ENCODE measurements around the gene RPL37.

Gene RPL37

GRCh38 chr5:40784916-40785315, 50.1 kb downstream of the RPL37 start:
- no peak overlapping the region for H3K4me3 ChIP-seq (ENCODE audit: low read length in 2 of 2)
- H3K9me3 ChIP-seq (replicated peaks in 1 of 2; ENCODE audit: control insufficient read depth in 2 of 2, insufficient read depth in 1 of 2, low read depth in 1 of 2, low read length in 2 of 2) = peaks cover 0 to 18% of the 10 kb centered on the region in 2 donors
- H3K18ac ChIP-seq (ENCODE audit: low read length) = no peak overlapping the region
- no peak overlapping the region for H2AFZ ChIP-seq (ENCODE audit: low read length)
- H3K4me1 ChIP-seq (ENCODE audit: control insufficient read depth in 2 of 2, insufficient read depth in 1 of 2, low read depth in 1 of 2, low read length in 2 of 2) = no peaks in the 10 kb centered on the region
- H2BK120ac ChIP-seq (ENCODE audit: low read depth, low read length) = no peak overlapping the region
- no peak overlapping the region for H3K27ac ChIP-seq (replicated peaks; ENCODE audit: low read length)
- no CpG with 5 or more reads among the region's 1 CpG for WGBS, 2 donors (ENCODE audit: extremely low coverage in 2 of 2, insufficient read length in 2 of 2, insufficient replicate concordance in 1 of 2)
- no peak for DNase-seq (ENCODE audit: low spot score)
- no peak overlapping the region for H2AK5ac ChIP-seq (ENCODE audit: low read depth, low read length)
- H4K91ac ChIP-seq (ENCODE audit: low read depth, low read length, poor library complexity) = no peak overlapping the region
- H3K79me1 ChIP-seq (ENCODE audit: low read depth, low read length) = peaks cover 6% of the 10 kb centered on the region
- no peak overlapping the region for H3K9ac ChIP-seq (ENCODE audit: low read depth, low read length, poor library complexity)
- no peak overlapping the region for H3K4ac ChIP-seq (ENCODE audit: low read length)
- H2BK5ac ChIP-seq (ENCODE audit: low read length) = no peak overlapping the region
- H2BK12ac ChIP-seq (ENCODE audit: low read length) = no peak overlapping the region
- no peak overlapping the region for H2BK15ac ChIP-seq (ENCODE audit: low read length)
- H4K8ac ChIP-seq (ENCODE audit: low read depth, low read length) = no peak overlapping the region
- no peak overlapping the region for H3K14ac ChIP-seq (ENCODE audit: low read length)
- peaks cover 0 to 6% of the 10 kb centered on the region in 2 donors for H3K36me3 ChIP-seq (replicated peaks in 1 of 2; ENCODE audit: control insufficient read depth in 2 of 2, insufficient read depth in 2 of 2, low read length in 2 of 2)
- no peak overlapping the region for H3K23ac ChIP-seq (ENCODE audit: low read depth, low read length, poor library complexity)
- no peak overlapping the region for H3K4me2 ChIP-seq (ENCODE audit: insufficient read depth, low read length, poor library complexity, severe bottlenecking)
- no peaks in the 10 kb centered on the region for H3K27me3 ChIP-seq (ENCODE audit: control insufficient read depth in 3 of 3, insufficient read depth in 3 of 3, low read depth in 1 of 3, low read length in 3 of 3)

- Histone ChIP-seq H3K4ac (ENCODE audit: low read length) (no peak overlapping the region), H3K14ac (ENCODE audit: low read length) (no peak overlapping the region), H3K4me1 (ENCODE audit: control insufficient read depth in 2 of 2, insufficient read depth in 1 of 2, low read depth in 1 of 2, low read length in 2 of 2) (no peaks in the 10 kb centered on the region), H3K9me3 (replicated peaks in 1 of 2; ENCODE audit: control insufficient read depth in 2 of 2, insufficient read depth in 1 of 2, low read depth in 1 of 2, low read length in 2 of 2) (peaks cover 0 to 14% of the 10 kb centered on the region in 2 donors), H3K27me3 (ENCODE audit: control insufficient read depth in 3 of 3, insufficient read depth in 3 of 3, low read depth in 1 of 3, low read length in 3 of 3) (no peaks in the 10 kb centered on the region), H3K4me2 (ENCODE audit: insufficient read depth, low read length, poor library complexity, severe bottlenecking) (no peak overlapping the region), H2BK120ac (ENCODE audit: low read depth, low read length) (no peak overlapping the region), H2AK5ac (ENCODE audit: low read depth, low read length) (no peak overlapping the region), H3K4me3 (ENCODE audit: low read length in 2 of 2) (no peak overlapping the region), H4K8ac (ENCODE audit: low read depth, low read length) (no peak overlapping the region), H3K23ac (ENCODE audit: low read depth, low read length, poor library complexity) (no peak overlapping the region), H3K27ac (replicated peaks; ENCODE audit: low read length) (no peak overlapping the region), H4K91ac (ENCODE audit: low read depth, low read length, poor library complexity) (no peak overlapping the region), H2BK12ac (ENCODE audit: low read length) (no peak overlapping the region), H3K36me3 (replicated peaks in 1 of 2; ENCODE audit: control insufficient read depth in 2 of 2, insufficient read depth in 2 of 2, low read length in 2 of 2) (peaks cover 0 to 3% of the 10 kb centered on the region in 2 donors), H2BK15ac (ENCODE audit: low read length) (no peak overlapping the region), H3K9ac (ENCODE audit: low read depth, low read length, poor library complexity) (no peak overlapping the region), H3K79me1 (ENCODE audit: low read depth, low read length) (peaks cover 6% of the 10 kb centered on the region), H2BK5ac (ENCODE audit: low read length) (no peak overlapping the region), H3K18ac (ENCODE audit: low read length) (no peak overlapping the region), H2AFZ (ENCODE audit: low read length) (no peak overlapping the region)
- DNase-seq (ENCODE audit: low spot score) = no peak
- WGBS, 2 donors (ENCODE audit: extremely low coverage in 2 of 2, insufficient read length in 2 of 2, insufficient replicate concordance in 1 of 2) = 100% methylated on average over 1 of the region's 1 CpG; no CpG with 5 or more reads in 1 of the 2 donors
Measured at GRCh38 chr5:40784027-40784653, 50.9 kb downstream of the RPL37 start.

GRCh38 chr5:40781843-40782409, 53.1 kb downstream of the RPL37 start:
- Histone ChIP-seq H3K27ac (replicated peaks; ENCODE audit: low read length) (no peak overlapping the region), H2AFZ (ENCODE audit: low read length) (no peak overlapping the region), H3K27me3 (ENCODE audit: control insufficient read depth in 3 of 3, insufficient read depth in 3 of 3, low read depth in 1 of 3, low read length in 3 of 3) (no peaks in the 10 kb centered on the region), H3K4me3 (ENCODE audit: low read length in 2 of 2) (no peak overlapping the region), H3K23ac (ENCODE audit: low read depth, low read length, poor library complexity) (no peak overlapping the region), H4K91ac (ENCODE audit: low read depth, low read length, poor library complexity) (no peak overlapping the region), H3K4me2 (ENCODE audit: insufficient read depth, low read length, poor library complexity, severe bottlenecking) (no peak overlapping the region), H3K4me1 (ENCODE audit: control insufficient read depth in 2 of 2, insufficient read depth in 1 of 2, low read depth in 1 of 2, low read length in 2 of 2) (no peaks in the 10 kb centered on the region), H3K4ac (ENCODE audit: low read length) (no peak overlapping the region), H2BK5ac (ENCODE audit: low read length) (no peak overlapping the region), H3K36me3 (replicated peaks in 1 of 2; ENCODE audit: control insufficient read depth in 2 of 2, insufficient read depth in 2 of 2, low read length in 2 of 2) (peaks cover 0 to 5% of the 10 kb centered on the region in 2 donors), H3K79me1 (ENCODE audit: low read depth, low read length) (peaks cover 2% of the 10 kb centered on the region), H3K18ac (ENCODE audit: low read length) (no peak overlapping the region), H2BK12ac (ENCODE audit: low read length) (no peak overlapping the region), H4K8ac (ENCODE audit: low read depth, low read length) (no peak overlapping the region), H2BK15ac (ENCODE audit: low read length) (no peak overlapping the region), H3K9me3 (replicated peaks in 1 of 2; ENCODE audit: control insufficient read depth in 2 of 2, insufficient read depth in 1 of 2, low read depth in 1 of 2, low read length in 2 of 2) (peaks cover 0 to 3% of the 10 kb centered on the region in 2 donors), H3K9ac (ENCODE audit: low read depth, low read length, poor library complexity) (no peak overlapping the region), H2AK5ac (ENCODE audit: low read depth, low read length) (no peak overlapping the region), H3K14ac (ENCODE audit: low read length) (no peak overlapping the region), H2BK120ac (ENCODE audit: low read depth, low read length) (no peak overlapping the region)
- no peak for DNase-seq (ENCODE audit: low spot score)

- H3K27me3 ChIP-seq (ENCODE audit: control insufficient read depth in 3 of 3, insufficient read depth in 3 of 3, low read depth in 1 of 3, low read length in 3 of 3) = no peaks in the 10 kb centered on the region
- H3K36me3 ChIP-seq (replicated peaks in 1 of 2; ENCODE audit: control insufficient read depth in 2 of 2, insufficient read depth in 2 of 2, low read length in 2 of 2) = peaks cover 1 to 14% of the 10 kb centered on the region in 2 donors
- H2BK5ac ChIP-seq (ENCODE audit: low read length) = no peak overlapping the region
- peaks cover 2% of the 10 kb centered on the region for H3K79me1 ChIP-seq (ENCODE audit: low read depth, low read length)
- no peak overlapping the region for H2BK120ac ChIP-seq (ENCODE audit: low read depth, low read length)
- H3K4me3 ChIP-seq (ENCODE audit: low read length in 2 of 2) = no peak overlapping the region
- no peak overlapping the region for H3K23ac ChIP-seq (ENCODE audit: low read depth, low read length, poor library complexity)
- no peaks in the 10 kb centered on the region for H3K9me3 ChIP-seq (replicated peaks in 1 of 2; ENCODE audit: control insufficient read depth in 2 of 2, insufficient read depth in 1 of 2, low read depth in 1 of 2, low read length in 2 of 2)
- no peak overlapping the region for H3K4ac ChIP-seq (ENCODE audit: low read length)
- H3K18ac ChIP-seq (ENCODE audit: low read length) = no peak overlapping the region
- no peak for DNase-seq (ENCODE audit: low spot score)
- no peak overlapping the region for H4K91ac ChIP-seq (ENCODE audit: low read depth, low read length, poor library complexity)
- WGBS, 2 donors (ENCODE audit: extremely low coverage in 2 of 2, insufficient read length in 2 of 2, insufficient replicate concordance in 1 of 2) = 100% methylated on average over 1 of the region's 3 CpGs; no CpG with 5 or more reads in 1 of the 2 donors
- H2BK15ac ChIP-seq (ENCODE audit: low read length) = no peak overlapping the region
- no peak overlapping the region for H4K8ac ChIP-seq (ENCODE audit: low read depth, low read length)
- H3K27ac ChIP-seq (replicated peaks; ENCODE audit: low read length) = no peak overlapping the region
- H3K4me2 ChIP-seq (ENCODE audit: insufficient read depth, low read length, poor library complexity, severe bottlenecking) = no peak overlapping the region
- H2AK5ac ChIP-seq (ENCODE audit: low read depth, low read length) = no peak overlapping the region
- H3K14ac ChIP-seq (ENCODE audit: low read length) = no peak overlapping the region
- H3K4me1 ChIP-seq (ENCODE audit: control insufficient read depth in 2 of 2, insufficient read depth in 1 of 2, low read depth in 1 of 2, low read length in 2 of 2) = no peaks in the 10 kb centered on the region
- H3K9ac ChIP-seq (ENCODE audit: low read depth, low read length, poor library complexity) = no peak overlapping the region
- H2AFZ ChIP-seq (ENCODE audit: low read length) = no peak overlapping the region
- H2BK12ac ChIP-seq (ENCODE audit: low read length) = no peak overlapping the region
Measured at GRCh38 chr5:40780858-40781257, 54.2 kb downstream of the RPL37 start.
